SK-N-MC (cell line): ENCODE data around the gene ACE.

Source experiments
- EZH2 ChIP-seq: fragments of 200-600 bp; sonication (generic); IDR thresholded peaks from one replicate; pipeline ENCODE4 v1.6.1; 2017; ENCODE audit warnings: antibody characterized with exemption
- POLR2AphosphoS5 ChIP-seq: IDR thresholded peaks from 2 replicates; pipeline ENCODE4 v1.6.1; 2012; ENCODE audit warnings: mild to moderate bottlenecking, low read depth, low read length, borderline replicate concordance

- no peak for TF ChIP-seq EZH2
- TF ChIP-seq POLR2AphosphoS5: no peak
Observed at GRCh38 chr17:63438092-63439051, 38.5 kb upstream of the ACE start.
